BJ (cell line): ENCODE data around the gene RSPH6A. TPM values are rescaled to one million over a fixed set of nuclear protein-coding genes. Genes with fewer than 3 reads are reported as not detected.

ENCODE experiments used
- CTCF ChIA-PET: fragments of 350-600 bp; formaldehyde crosslinking; extraction: SDS; loops from one replicate; lab custom pipeline; 2021; ENCODE audit warnings: antibody characterized with exemption, inconsistent platforms; lab: Yijun Ruan, JAX
- POLR2A ChIA-PET: fragments of 300-600 bp; sonication (Branson Sonifier 250); formaldehyde crosslinking; extraction: SDS; loops from one replicate; lab custom pipeline; 2021; ENCODE audit warnings: antibody characterized with exemption; lab: Charles Lee
- DNase-seq: peaks from one replicate; pipeline ENCODE4 v3.0.0-alpha.2; 2011; ENCODE audit warnings: low read depth
- H3K27me3 ChIP-seq: 2 replicates; pipeline ENCODE4 v1.6.0; 2011; ENCODE audit warnings: low read length; ENCODE audit not compliant: control insufficient read depth, insufficient read depth
- H3K36me3 ChIP-seq: 2 replicates; pipeline ENCODE4 v1.5.1; 2011; ENCODE audit warnings: low read length; ENCODE audit not compliant: control insufficient read depth, insufficient read depth
- H3K4me3 ChIP-seq: 2 replicates; pipeline ENCODE4 v1.5.1; 2011; ENCODE audit warnings: low read depth, mild to moderate bottlenecking, control low read depth, low read length
- polyA plus RNA-seq: library from polyadenylated mRNA; depleted of rRNA; stranded (reverse); fragments of >200 nt; gene quantifications from 2 replicates; pipeline ENCODE4 v1.2.3, GENCODE V29; 2011
- TF ChIP-seq, protein P1 (sequence below): IDR thresholded peaks from 2 replicates; pipeline ENCODE4 v1.5.1; 2011; ENCODE audit warnings: low read depth, mild to moderate bottlenecking, control low read depth, inconsistent platforms, low read length, moderate library complexity; ENCODE audit not compliant: insufficient read depth

RSPH6A gene
- polyA plus RNA-seq, 1 experiment, result not detected

DNA sequence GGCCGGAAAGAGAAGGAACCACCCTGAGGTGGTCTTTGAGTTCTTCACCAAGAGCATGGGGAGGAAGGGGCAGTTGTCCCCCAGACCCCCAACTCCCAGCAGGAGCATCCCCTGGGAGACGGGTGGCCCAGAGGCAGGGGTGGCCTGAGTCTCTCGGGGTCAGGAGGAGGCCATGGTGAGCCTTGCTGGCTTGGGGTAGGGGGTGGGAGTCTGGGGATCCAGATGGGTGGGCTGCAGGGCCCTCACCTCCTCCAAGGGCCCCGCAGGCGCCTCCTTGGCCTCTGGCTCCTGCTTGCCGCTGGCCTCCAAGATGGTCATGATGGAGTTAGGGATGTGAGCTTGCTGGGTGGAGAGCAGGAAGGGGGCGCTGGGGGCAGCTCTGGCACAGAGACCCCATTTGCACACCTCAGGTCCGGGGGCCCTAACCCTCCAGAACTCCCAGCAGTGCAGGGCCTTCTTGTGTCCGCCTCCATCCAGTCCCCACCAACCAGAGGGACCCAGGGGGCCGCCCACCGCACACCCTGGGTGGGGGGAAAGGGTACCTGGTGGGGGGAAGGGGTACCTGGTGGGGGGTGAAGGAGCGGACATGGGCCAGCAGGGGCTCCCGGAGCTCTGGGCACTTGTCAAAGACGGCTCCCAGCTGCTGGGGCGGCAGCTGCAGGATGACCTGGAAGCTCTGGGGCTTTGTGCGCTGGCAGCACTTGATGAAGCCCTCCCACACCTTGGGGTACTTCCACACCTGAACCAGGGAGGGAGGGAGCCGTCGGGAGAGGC lies 1.3 kb upstream of the RSPH6A start:
- H3K4me3 ChIP-seq, result no peak overlapping the region
- TF ChIP-seq, protein P1, sequence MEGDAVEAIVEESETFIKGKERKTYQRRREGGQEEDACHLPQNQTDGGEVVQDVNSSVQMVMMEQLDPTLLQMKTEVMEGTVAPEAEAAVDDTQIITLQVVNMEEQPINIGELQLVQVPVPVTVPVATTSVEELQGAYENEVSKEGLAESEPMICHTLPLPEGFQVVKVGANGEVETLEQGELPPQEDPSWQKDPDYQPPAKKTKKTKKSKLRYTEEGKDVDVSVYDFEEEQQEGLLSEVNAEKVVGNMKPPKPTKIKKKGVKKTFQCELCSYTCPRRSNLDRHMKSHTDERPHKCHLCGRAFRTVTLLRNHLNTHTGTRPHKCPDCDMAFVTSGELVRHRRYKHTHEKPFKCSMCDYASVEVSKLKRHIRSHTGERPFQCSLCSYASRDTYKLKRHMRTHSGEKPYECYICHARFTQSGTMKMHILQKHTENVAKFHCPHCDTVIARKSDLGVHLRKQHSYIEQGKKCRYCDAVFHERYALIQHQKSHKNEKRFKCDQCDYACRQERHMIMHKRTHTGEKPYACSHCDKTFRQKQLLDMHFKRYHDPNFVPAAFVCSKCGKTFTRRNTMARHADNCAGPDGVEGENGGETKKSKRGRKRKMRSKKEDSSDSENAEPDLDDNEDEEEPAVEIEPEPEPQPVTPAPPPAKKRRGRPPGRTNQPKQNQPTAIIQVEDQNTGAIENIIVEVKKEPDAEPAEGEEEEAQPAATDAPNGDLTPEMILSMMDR, result no peak
- no peak for DNase-seq
- H3K36me3 ChIP-seq, result peaks cover 9% of the 10 kb centered on the region
- H3K27me3 ChIP-seq, result no peaks in the 10 kb centered on the region
- POLR2A ChIA-PET, result interaction anchor here (0.5 kb wide), 1 partner anchor 76 kb away, joined by 3 read pairs; no protein-coding TSS in a partner anchor
- CTCF ChIA-PET, result interaction anchor here (0.6 to 6.4 kb wide), 35 partner anchors 10 to 373 kb away, joined by 3 to 111 read pairs (median 4); partner anchors contain the start of genes DMPK, DMWD, IRF2BP1 and SIX5

DNA sequence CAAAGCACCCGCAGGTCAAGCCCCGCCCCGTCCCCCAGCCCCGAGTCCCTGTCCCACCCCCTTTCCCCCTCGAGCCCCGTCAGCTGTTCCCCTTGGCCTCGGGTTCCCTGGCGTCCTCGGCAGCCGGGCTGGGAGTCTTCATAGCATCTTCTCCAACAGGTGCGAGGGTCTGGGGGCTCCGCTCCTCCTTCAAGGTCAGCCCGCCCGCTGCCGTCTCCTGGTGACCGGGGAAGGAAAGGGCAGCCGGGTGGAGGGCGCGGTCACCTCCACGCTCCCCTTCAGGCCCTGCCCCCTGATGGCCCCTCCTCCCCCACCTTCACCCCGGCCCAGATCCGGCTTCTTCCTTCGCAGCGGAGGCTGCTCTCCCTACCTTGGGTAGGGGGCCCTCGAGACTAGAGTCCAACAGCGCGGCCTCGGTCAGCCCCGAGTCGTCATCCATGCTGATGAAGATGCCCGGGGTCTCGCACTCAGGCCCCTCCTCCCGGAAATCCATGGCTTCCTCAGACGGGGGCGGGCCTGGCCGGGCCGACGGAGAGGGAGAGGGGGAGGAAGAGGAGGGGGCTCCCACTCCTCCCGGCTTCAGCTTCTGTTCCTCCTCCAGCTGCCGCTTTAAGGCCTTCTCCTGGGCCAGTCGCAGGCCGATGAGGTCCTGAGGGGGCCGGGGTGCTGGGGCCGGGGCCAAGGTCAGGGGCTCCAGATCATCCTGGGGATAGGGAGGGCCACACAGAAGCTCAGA lies 541 bp upstream of the RSPH6A start:
- H3K36me3 ChIP-seq, result peaks cover 7% of the 10 kb centered on the region
- no peaks in the 10 kb centered on the region for H3K27me3 ChIP-seq
- POLR2A ChIA-PET, result no interaction called here
- H3K4me3 ChIP-seq, result no peak overlapping the region
- TF ChIP-seq, protein P1, result no peak
- no peak for DNase-seq
- CTCF ChIA-PET, result interaction anchor here (1.0 to 6.4 kb wide), 11 partner anchors 11 to 122 kb away, joined by 3 to 111 read pairs (median 16); partner anchors contain the start of genes DMPK, IRF2BP1 and SIX5

DNA sequence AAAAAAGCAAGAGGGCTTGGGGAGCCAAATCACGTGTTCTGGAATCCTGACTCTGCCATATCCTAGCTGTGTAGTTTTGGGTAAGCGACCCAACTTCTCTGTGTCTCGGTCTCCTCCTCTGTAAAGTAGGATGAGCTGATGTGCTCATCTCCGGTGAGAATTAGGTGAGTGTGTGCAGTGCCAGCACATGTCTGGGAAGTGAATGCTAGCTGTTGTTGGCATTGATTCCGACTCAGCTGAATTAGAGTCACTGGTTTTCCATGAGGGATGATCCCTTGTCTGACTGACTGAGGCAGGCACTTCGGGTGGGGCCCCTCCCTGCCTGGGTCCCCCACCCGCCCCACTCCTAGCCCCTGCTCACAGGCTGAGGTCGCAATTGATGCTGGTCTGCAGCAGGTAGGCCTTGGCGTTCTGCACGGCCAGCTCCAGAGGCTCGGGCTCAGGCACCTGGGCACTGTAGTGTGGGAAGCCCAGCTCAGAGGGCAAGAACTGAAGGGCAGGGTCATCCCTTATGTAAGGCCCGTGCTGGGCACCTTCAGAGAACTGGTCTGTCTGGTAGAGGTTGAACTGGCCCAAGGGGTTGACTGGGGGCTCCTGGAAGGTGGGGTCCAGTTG lies 835 bp downstream of the RSPH6A start:
- Histone ChIP-seq H3K36me3 (peaks cover 4% of the 10 kb centered on the region), H3K27me3 (no peaks in the 10 kb centered on the region), H3K4me3 (no peak overlapping the region)
- TF ChIP-seq, protein P1, result no peak
- CTCF ChIA-PET, result interaction anchor here (1.0 to 6.4 kb wide), 8 partner anchors 10 to 121 kb away, joined by 3 to 111 read pairs (median 4); partner anchors contain the start of genes FOXA3, QPCTL and SIX5
- POLR2A ChIA-PET, result no interaction called here
- DNase-seq, result no peak

DNA sequence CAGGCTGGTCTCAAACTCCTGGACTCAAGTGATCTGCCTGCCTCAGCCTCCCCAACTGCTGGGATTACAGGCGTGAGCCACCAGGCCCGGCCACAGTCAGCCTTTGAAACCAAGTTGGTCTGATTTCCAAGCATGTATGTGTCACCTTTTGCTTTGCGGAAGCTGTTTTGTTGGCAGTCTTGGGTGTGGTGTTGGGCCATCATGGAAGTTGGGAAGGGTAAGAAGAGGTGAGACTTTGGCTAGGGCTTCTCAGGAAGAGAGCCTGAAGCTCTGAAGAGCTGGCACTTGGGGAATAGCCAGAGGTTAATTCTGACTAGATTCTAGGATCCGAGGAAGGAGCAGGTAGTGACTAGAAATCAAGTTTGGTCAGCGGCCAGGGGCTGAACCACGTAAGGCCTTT lies 2.8 kb downstream of the RSPH6A start:
- no peaks in the 10 kb centered on the region for H3K27me3 ChIP-seq
- no peak overlapping the region for H3K4me3 ChIP-seq
- CTCF ChIA-PET, result interaction anchor here (1.4 to 2.2 kb wide), 2 partner anchors 12 to 197 kb away, joined by 4 to 8 read pairs; no protein-coding TSS in a partner anchor
- TF ChIP-seq, protein P1, result no peak
- POLR2A ChIA-PET, result interaction anchor here (0.6 kb wide), 1 partner anchor 13 kb away, joined by 4 read pairs; no protein-coding TSS in a partner anchor
- peaks cover 2% of the 10 kb centered on the region for H3K36me3 ChIP-seq
- DNase-seq, result no peak
